SK-N-MC (cell line): ENCODE data around the gene PDE4D.

Source experiments
- DNase-seq: peaks from one replicate; pipeline ENCODE4 v3.0.0-alpha.2; 2011; ENCODE audit warnings: low read depth, low spot score
- H3K27ac ChIP-seq: fragments of 200-600 bp; sonication (generic); 2 replicates; pipeline ENCODE4 v1.5.1; 2016; ENCODE audit warnings: mixed run types
- H3K36me3 ChIP-seq: fragments of 200-600 bp; sonication (generic); 2 replicates; pipeline ENCODE4 v1.6.1; 2017; ENCODE audit warnings: antibody characterized with exemption, low read length, mixed read lengths; ENCODE audit not compliant: insufficient read depth
- H3K4me3 ChIP-seq: fragments of 200-600 bp; sonication (generic); 2 replicates; pipeline ENCODE4 v1.5.1; 2016
- H3K9ac ChIP-seq: fragments of 200-600 bp; sonication (generic); 2 replicates; pipeline ENCODE4 v1.8.0; 2017; ENCODE audit warnings: mixed run types, mixed read lengths; ENCODE audit not compliant: insufficient read length
- H3K9me3 ChIP-seq: fragments of 200-600 bp; sonication (generic); 2 replicates; pipeline ENCODE4 v1.6.1; 2017; ENCODE audit warnings: low read depth, mild to moderate bottlenecking, antibody characterized with exemption, low read length, moderate library complexity, mixed read lengths
- EZH2 ChIP-seq: fragments of 200-600 bp; sonication (generic); IDR thresholded peaks from one replicate; pipeline ENCODE4 v1.6.1; 2017; ENCODE audit warnings: antibody characterized with exemption
- FOXP2 ChIP-seq: optimal IDR thresholded peaks from 2 replicates; pipeline ENCODE3; 2011; ENCODE audit warnings: mild to moderate bottlenecking, moderate library complexity; ENCODE audit not compliant: insufficient read depth; ENCODE audit errors: extremely low read length, control extremely low read depth
- POLR2AphosphoS5 ChIP-seq: IDR thresholded peaks from 2 replicates; pipeline ENCODE4 v1.6.1; 2012; ENCODE audit warnings: mild to moderate bottlenecking, low read depth, low read length, borderline replicate concordance

The PDE4D gene

GRCh38 chr5:59157068-59157467 lies 736.5 kb downstream of the PDE4D start:
- Histone ChIP-seq H3K36me3 (no peaks in the 10 kb centered on the region), H3K27ac (no peak overlapping the region), H3K9ac (no peak overlapping the region), H3K4me3 (no peak overlapping the region), H3K9me3 (no peaks in the 10 kb centered on the region)
- TF ChIP-seq POLR2AphosphoS5 (no peak), FOXP2 (no peak), EZH2 (no peak)
- no peak for DNase-seq

- no peaks in the 10 kb centered on the region for H3K36me3 ChIP-seq
- H3K9me3 ChIP-seq, result no peaks in the 10 kb centered on the region
- H3K9ac ChIP-seq, result no peak overlapping the region
- TF ChIP-seq FOXP2 (no peak), EZH2 (no peak), POLR2AphosphoS5 (no peak)
- H3K4me3 ChIP-seq, result no peak overlapping the region
- DNase-seq, result no peak
- H3K27ac ChIP-seq, result no peak overlapping the region
Measured at GRCh38 chr5:59152701-59153245, 740.8 kb downstream of the PDE4D start.

GRCh38 chr5:59151162-59151889 lies 742.2 kb downstream of the PDE4D start:
- Histone ChIP-seq H3K4me3 (no peak overlapping the region), H3K36me3 (no peaks in the 10 kb centered on the region; the same call in 1 of the 2 replicates), H3K27ac (no peak overlapping the region), H3K9ac (no peak overlapping the region), H3K9me3 (no peaks in the 10 kb centered on the region)
- TF ChIP-seq POLR2AphosphoS5 (no peak), EZH2 (no peak), FOXP2 (no peak)
- no peak for DNase-seq

GRCh38 chr5:59149827-59150226 lies 743.7 kb downstream of the PDE4D start:
- DNase-seq, result no peak
- no peaks in the 10 kb centered on the region; the same call in 1 of the 2 replicates for H3K36me3 ChIP-seq
- TF ChIP-seq FOXP2 (no peak), POLR2AphosphoS5 (no peak), EZH2 (no peak)

GRCh38 chr5:59149271-59149670 lies 744.3 kb downstream of the PDE4D start:
- Histone ChIP-seq H3K9ac (no peak overlapping the region), H3K9me3 (no peaks in the 10 kb centered on the region), H3K36me3 (no peaks in the 10 kb centered on the region; the same call in 1 of the 2 replicates), H3K4me3 (no peak overlapping the region), H3K27ac (no peak overlapping the region)
- TF ChIP-seq EZH2 (no peak), FOXP2 (no peak), POLR2AphosphoS5 (no peak)
- no peak for DNase-seq

More at GRCh38 chr5:59149827-59150226, 743.7 kb downstream of the PDE4D start:
- no peak overlapping the region for H3K9ac ChIP-seq
- H3K27ac ChIP-seq, result no peak overlapping the region
- H3K4me3 ChIP-seq, result no peak overlapping the region
- no peaks in the 10 kb centered on the region for H3K9me3 ChIP-seq

- DNase-seq, result no peak
- Histone ChIP-seq H3K9me3 (no peaks in the 10 kb centered on the region), H3K9ac (no peak overlapping the region), H3K36me3 (no peaks in the 10 kb centered on the region; the same call in 1 of the 2 replicates), H3K27ac (no peak overlapping the region), H3K4me3 (no peak overlapping the region)
- no peak for TF ChIP-seq POLR2AphosphoS5
- no peak for TF ChIP-seq FOXP2
- no peak for TF ChIP-seq EZH2
Measured at GRCh38 chr5:59146729-59147128, 746.8 kb downstream of the PDE4D start.

GRCh38 chr5:59143926-59144333 lies 749.6 kb downstream of the PDE4D start:
- Histone ChIP-seq H3K4me3 (no peak overlapping the region), H3K36me3 (no peaks in the 10 kb centered on the region; the same call in 1 of the 2 replicates), H3K9me3 (no peaks in the 10 kb centered on the region), H3K27ac (no peak overlapping the region), H3K9ac (no peak overlapping the region)
- no peak for DNase-seq
- TF ChIP-seq POLR2AphosphoS5 (no peak), EZH2 (no peak), FOXP2 (no peak)

- Histone ChIP-seq H3K4me3 (no peak overlapping the region), H3K9me3 (no peaks in the 10 kb centered on the region), H3K36me3 (no peaks in the 10 kb centered on the region; the same call in 1 of the 2 replicates), H3K27ac (no peak overlapping the region), H3K9ac (no peak overlapping the region)
- no peak for DNase-seq
- no peak for TF ChIP-seq POLR2AphosphoS5
- TF ChIP-seq EZH2, result no peak
- TF ChIP-seq FOXP2, result no peak
Measured at GRCh38 chr5:59142927-59143326, 750.6 kb downstream of the PDE4D start.
